A549 (cell line): ENCODE measurements around the gene KCTD18. TPM values are rescaled to one million over a fixed set of nuclear protein-coding genes. Genes with fewer than 3 reads are reported as not detected.

Experiments
- ATAC-seq, 2 experiments: fragments of 200-7000 bp in 1 of 2; fragments of >200 bp in 1 of 2; cut with Nextera tagmentation in 1 of 2; cut with Tn5 transposase in 1 of 2; 3 replicates each; pipeline versions ENCODE4 v1.8.0 to v1.9.1; 2018 to 2020; ENCODE audit warnings: mild to moderate bottlenecking in 1 of 2, moderate library complexity in 1 of 2
- CTCF ChIA-PET: fragments of 300-600 bp; sonication (Branson Sonifier 250); formaldehyde crosslinking; extraction: SDS; loops from one replicate; lab custom pipeline; 2021; ENCODE audit warnings: antibody characterized with exemption, inconsistent platforms; lab: Yijun Ruan, JAX
- POLR2A ChIA-PET: fragments of 350-600 bp; formaldehyde crosslinking; extraction: SDS; loops from one replicate; lab custom pipeline; 2021; ENCODE audit warnings: antibody characterized with exemption, inconsistent platforms; lab: Yijun Ruan, JAX
- DNase-seq, 2 experiments: peaks; one replicate each; pipeline versions ENCODE4 v3.0.0 to v3.0.0-alpha.2; 2011 to 2016; ENCODE audit warnings: low read depth in 1 of 2, low spot score in 1 of 2
- FAIRE-seq: peaks from 2 replicates; lab custom pipeline; 2011; peaks lifted over from hg19 to GRCh38; lab: Jason Lieb, UNC
- H3K27ac ChIP-seq, 2 experiments: fragments of >200 bp; sonication (Bioruptor Twin); formaldehyde crosslinking; 3 replicates each; pipeline ENCODE4 v1.5.1; 2016 to 2017
- H3K4me1 ChIP-seq: fragments of >200 bp; sonication (Bioruptor Twin); formaldehyde crosslinking; 3 replicates; pipeline ENCODE4 v1.6.1; 2016
- H3K4me2 ChIP-seq: fragments of >200 bp; sonication (Bioruptor Twin); formaldehyde crosslinking; 3 replicates; pipeline ENCODE4 v1.6.1; 2016
- H3K4me3 ChIP-seq: fragments of >200 bp; sonication (Bioruptor Twin); formaldehyde crosslinking; 3 replicates; pipeline ENCODE4 v1.5.1; 2016
- H3K9me3 ChIP-seq: fragments of >200 bp; sonication (Bioruptor Twin); formaldehyde crosslinking; 3 replicates; pipeline ENCODE4 v1.6.1; 2016
- CHD2 ChIP-seq: fragments of 150-350 bp; IDR thresholded peaks from 2 replicates; pipeline ENCODE4 v1.6.1; 2014; ENCODE audit warnings: low read length; ENCODE audit not compliant: partially characterized antibody
- EHF ChIP-seq: fragments of 250-450 bp; sonication (Bioruptor Pico); IDR thresholded peaks from 2 replicates; pipeline ENCODE4 v1.5.0; 2020; ENCODE audit warnings: mild to moderate bottlenecking
- EHMT2 ChIP-seq: fragments of 200-600 bp; sonication (generic); IDR thresholded peaks from 2 replicates; pipeline ENCODE4 v1.6.1; 2016; ENCODE audit warnings: antibody characterized with exemption, low read depth, mild to moderate bottlenecking, moderate library complexity
- ELK1 ChIP-seq: fragments of 150-350 bp; IDR thresholded peaks from 2 replicates; pipeline ENCODE4 v1.6.1; 2014; ENCODE audit warnings: low read depth, mild to moderate bottlenecking, low read length
- FOXS1 ChIP-seq: fragments of 250-450 bp; sonication (Bioruptor Pico); IDR thresholded peaks from 2 replicates; pipeline ENCODE4 v1.5.0; 2020; ENCODE audit warnings: mild to moderate bottlenecking, moderate library complexity
- GATA3 ChIP-seq: IDR thresholded peaks from 2 replicates; pipeline ENCODE4 v1.6.1; 2012; ENCODE audit warnings: borderline replicate concordance
- HEYL ChIP-seq: fragments of 250-450 bp; sonication (Bioruptor Pico); IDR thresholded peaks from 2 replicates; pipeline ENCODE4 v1.8.0; 2021; ENCODE audit warnings: mild to moderate bottlenecking, moderate library complexity
- JUN ChIP-seq, 2 experiments: fragments of >200 bp; sonication (Bioruptor Twin); formaldehyde crosslinking; IDR thresholded peaks; 2 replicates in 1 of 2; 3 replicates in 1 of 2; pipeline ENCODE4 v1.6.1; 2016 to 2017
- MAFK ChIP-seq: fragments of 450-650 bp; IDR thresholded peaks from 2 replicates; pipeline ENCODE4 v1.6.1; 2014; ENCODE audit not compliant: partially characterized antibody
- MYC ChIP-seq: IDR thresholded peaks from 2 replicates; pipeline ENCODE4 v1.6.1; 2012; ENCODE audit warnings: mild to moderate bottlenecking, inconsistent platforms, low read length, improper control_type of control experiment, borderline replicate concordance
- NFE2L2 ChIP-seq: fragments of 150-350 bp; conservative IDR thresholded peaks from 2 replicates; pipeline ENCODE4 v1.6.1; 2014; ENCODE audit warnings: low read length
- PHF8 ChIP-seq: fragments of 200-600 bp; sonication (generic); IDR thresholded peaks from 2 replicates; pipeline ENCODE4 v1.6.1; 2016; ENCODE audit warnings: low read depth, mild to moderate bottlenecking, antibody characterized with exemption, moderate library complexity, borderline replicate concordance
- POLR2A ChIP-seq: IDR thresholded peaks from 2 replicates; pipeline ENCODE4 v1.6.1; 2012; ENCODE audit warnings: mild to moderate bottlenecking, low read length
- POLR2AphosphoS2 ChIP-seq: conservative IDR thresholded peaks from 2 replicates; pipeline ENCODE4 v1.6.1; 2012; ENCODE audit warnings: low read length, improper control_type of control experiment, inconsistent platforms
- RCOR1 ChIP-seq: fragments of 150-350 bp; IDR thresholded peaks from 2 replicates; pipeline ENCODE4 v1.6.1; 2014; ENCODE audit warnings: antibody characterized with exemption, low read length, low read depth
- RFX5 ChIP-seq: fragments of 450-650 bp; IDR thresholded peaks from 2 replicates; pipeline ENCODE4 v1.7.1; 2014; ENCODE audit warnings: antibody characterized with exemption, mild to moderate bottlenecking, moderate library complexity
- RNF2 ChIP-seq: fragments of 200-600 bp; sonication (generic); IDR thresholded peaks from 2 replicates; pipeline ENCODE4 v1.6.1; 2016; ENCODE audit warnings: low read depth, mild to moderate bottlenecking, antibody characterized with exemption, moderate library complexity, borderline replicate concordance
- SMC3 ChIP-seq: fragments of >200 bp; sonication (Bioruptor Twin); formaldehyde crosslinking; IDR thresholded peaks from 3 replicates; pipeline ENCODE4 v1.6.1; 2018; ENCODE audit warnings: inconsistent platforms
- SREBF2 ChIP-seq: fragments of 450-650 bp; IDR thresholded peaks from 2 replicates; pipeline ENCODE4 v1.6.1; 2014; ENCODE audit warnings: mild to moderate bottlenecking, moderate library complexity
- ZC3H11A ChIP-seq: fragments of 450-650 bp; IDR thresholded peaks from 2 replicates; pipeline ENCODE4 v1.6.1; 2014; ENCODE audit warnings: antibody characterized with exemption, mild to moderate bottlenecking
- WGBS: methylation state at CpG from one replicate; pipeline ENCODE4 v1.1.6; 2017; ENCODE audit errors: missing lambda C conversion rate; 5-methylcytosine and 5-hydroxymethylcytosine counted together
- polyA plus RNA-seq, 4 experiments: library from polyadenylated mRNA; depleted of rRNA in 3 of 4; stranded (reverse); fragments of >200 nt; fragmentation: RNase III in 1 of 4; extraction: RNeasy Plus Mini Kit Qiagen cat#74134 plus additional on column Dnase treatment in 1 of 4; gene quantifications; 2 replicates in 3 of 4; 3 replicates in 1 of 4; pipeline ENCODE4 v1.2.3, GENCODE V29; 2011 to 2017

KCTD18 gene
- polyA plus RNA-seq, 2 of the 4 experiments (the other 2 are of a cell fraction): 12.2 to 21.3 TPM

- no peak for FAIRE-seq
- POLR2A ChIA-PET: no interaction called here
These were observed 5.3 kb upstream of the KCTD18 start for GRCh38 chr2:200515155-200515554.

GRCh38 chr2:200509235-200509611 lies 645 bp downstream of the KCTD18 start:
- no peak for FAIRE-seq
- Histone ChIP-seq H3K9me3 (no peaks in the 10 kb centered on the region), H3K4me1 (peaks cover 21% of the 10 kb centered on the region), H3K4me3 (peak overlapping the region; percentile 59), H3K4me2 (peak overlapping the region; percentile 89), H3K27ac (peak overlapping the region; percentile 87 to 99)
- ChIA-PET CTCF (interaction anchor here (0.6 to 3.3 kb wide), 25 partner anchors 11 to 582 kb away, joined by 3 to 17 read pairs (median 4); partner anchors contain the start of gene SGO2), POLR2A (interaction anchor here (1.0 to 1.6 kb wide), 6 partner anchors 24 to 535 kb away, joined by 3 to 11 read pairs (median 4); no protein-coding TSS in a partner anchor)
- TF ChIP-seq PHF8 (no peak), RNF2 (no peak), POLR2A (0 out of 2 replicates have a peak, but pooled peaks have one; percentile 4)
- WGBS: 35% methylated on average over 8 of the region's 8 CpGs
- peak; percentile 20 to 38 for DNase-seq
- ATAC-seq: peak; percentile 46 to 55

More at GRCh38 chr2:200515155-200515554, 5.3 kb upstream of the KCTD18 start:
- no peak overlapping the region for H3K4me3 ChIP-seq
- H3K4me2 ChIP-seq: no peak overlapping the region
- 0% methylated on average over 1 of the region's 1 CpG for WGBS
- no peak overlapping the region for H3K27ac ChIP-seq
- H3K9me3 ChIP-seq: 0 out of 3 replicates have a peak, but pooled peaks cover 3% of the 10 kb centered on the region
- CTCF ChIA-PET: interaction anchor here (2.3 kb wide), 1 partner anchor 535 kb away, joined by 6 read pairs; no protein-coding TSS in a partner anchor
- TF ChIP-seq ELK1 (no peak), EHF (CRISPR knock-in tag) (no peak), EHMT2 (no peak), RFX5 (no peak), SREBF2 (no peak), SMC3 (no peak), POLR2AphosphoS2 (no peak), FOXS1 (CRISPR knock-in tag) (no peak), JUN (IDR thresholded peaks at IDR 0.05) (no peak), RCOR1 (no peak)
- DNase-seq (no peak), ATAC-seq (no peak)
- H3K4me1 ChIP-seq: 0 out of 3 replicates have a peak, but pooled peaks cover 3% of the 10 kb centered on the region

- ATAC-seq (no peak), DNase-seq (no peak), FAIRE-seq (no peak)
- Histone ChIP-seq H3K4me2 (peak overlapping the region; percentile 25; the same call in 1 of the 3 replicates), H3K27ac (no peak overlapping the region), H3K4me3 (no peak overlapping the region), H3K9me3 (no peaks in the 10 kb centered on the region), H3K4me1 (peaks cover 21% of the 10 kb centered on the region)
- 51% methylated on average over 2 of the region's 2 CpGs for WGBS
- no peak for TF ChIP-seq FOXS1 (CRISPR knock-in tag)
- TF ChIP-seq ZC3H11A: no peak
- no peak for TF ChIP-seq MYC
- no peak for TF ChIP-seq HEYL (CRISPR knock-in tag)
- no peak for TF ChIP-seq GATA3
- TF ChIP-seq CHD2: no peak
- ChIA-PET CTCF (interaction anchor here (1.5 kb wide), 1 partner anchor 533 kb away, joined by 4 read pairs; no protein-coding TSS in a partner anchor), POLR2A (no interaction called here)
These were observed 2.7 kb downstream of the KCTD18 start for GRCh38 chr2:200507179-200507578.

GRCh38 chr2:200506679-200507078 lies 3.2 kb downstream of the KCTD18 start:
- Histone ChIP-seq H3K4me2 (no peak overlapping the region), H3K27ac (no peak overlapping the region), H3K4me1 (peaks cover 21% of the 10 kb centered on the region), H3K9me3 (no peaks in the 10 kb centered on the region), H3K4me3 (no peak overlapping the region)
- no peak for DNase-seq
- ChIA-PET CTCF (interaction anchor here (1.5 kb wide), 1 partner anchor 532 kb away, joined by 4 read pairs; no protein-coding TSS in a partner anchor), POLR2A (no interaction called here)
- WGBS: 73% methylated on average over 9 of the region's 9 CpGs
- no peak for ATAC-seq
- FAIRE-seq: no peak
- TF ChIP-seq MAFK (peak; percentile 55), NFE2L2 (no peak)
